ENCODE measurements around the gene SYNJ2. TPM values are rescaled to one million over a fixed set of nuclear protein-coding genes. Genes with fewer than 3 reads are reported as not detected.

Gene SYNJ2
- total and polyA plus RNA-seq, 7 experiments from 2014 or later: 12.0 to 36.6 (median 22.5) TPM

DNA sequence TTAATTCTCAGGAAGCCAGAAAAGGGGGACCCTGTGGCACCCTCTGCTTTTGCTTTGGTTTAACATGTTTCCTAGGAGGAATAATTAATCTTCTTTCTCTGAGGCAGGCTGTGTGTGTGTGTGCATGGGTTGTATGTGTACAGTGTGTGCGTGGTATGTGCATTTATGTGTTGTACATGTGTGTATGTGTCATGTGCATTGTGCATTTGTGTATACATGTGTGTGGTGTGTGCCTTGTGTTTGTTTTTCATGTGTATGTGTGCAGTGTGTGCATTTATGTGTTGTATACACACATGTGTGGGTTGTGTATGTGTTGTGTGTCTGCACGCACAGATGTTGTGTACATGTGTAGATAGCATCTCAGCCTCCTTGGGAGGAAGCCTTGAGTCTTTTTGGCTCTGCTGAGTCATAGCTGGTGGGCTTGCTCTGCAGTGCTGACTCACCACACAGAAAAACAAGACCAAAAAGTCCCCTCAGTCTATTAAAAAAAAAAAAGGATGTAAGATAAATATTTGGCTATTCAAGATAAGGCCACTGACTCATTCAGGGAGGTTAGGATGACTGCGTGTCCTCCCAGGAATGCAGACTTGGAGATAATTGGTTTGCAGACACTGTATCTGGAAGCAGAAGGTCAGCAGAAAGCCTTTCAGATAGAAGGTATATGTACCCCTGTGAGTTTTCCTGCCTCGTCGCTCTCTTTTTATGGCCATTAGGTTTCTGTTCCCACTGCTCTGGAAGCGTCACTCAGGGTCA lies 58.6 kb downstream of the SYNJ2 start:
- ChIA-PET POLR2A (no interaction called here), CTCF (no interaction called here)
- DNase-seq (no peak), ATAC-seq (peak; percentile 39)
- H3K36me3 ChIP-seq (ENCODE audit: control insufficient read depth in 2 of 3, insufficient read depth in 3 of 3, low read length in 3 of 3): peaks cover 0 to 40% (median 4%) of the 10 kb centered on the region in 3 experiments
- intact Hi-C loops (cut with micrococcal nuclease): no loop called here
- H3K27ac Mint-ChIP-seq: peak overlapping the region in 4 of 9 donors; percentile 2 to 90 (median 39)
- H3K9me3 Mint-ChIP-seq: peaks cover 0 to 4% (median 0%) of the 10 kb centered on the region in 11 donors
- no peaks in the 10 kb centered on the region for H3K27me3 ChIP-seq (ENCODE audit: control insufficient read depth in 2 of 2, insufficient read depth in 2 of 2, low read length in 2 of 2)
- peaks cover 10 to 32% (median 19%) of the 10 kb centered on the region in 7 donors for H3K4me1 Mint-ChIP-seq
- H3K36me3 Mint-ChIP-seq: peaks cover 12 to 58% (median 21%) of the 10 kb centered on the region in 5 donors
- H3K4me3 Mint-ChIP-seq: peak overlapping the region in 2 of 10 donors; percentile 4 to 65
- no peaks in the 10 kb centered on the region for H3K9me3 ChIP-seq (ENCODE audit: control insufficient read depth in 2 of 3, low read length in 3 of 3)
- no peak overlapping the region for H3K4me3 ChIP-seq (ENCODE audit: low read length)
- no peak overlapping the region for H3K27ac ChIP-seq (ENCODE audit: low read depth, low read length)
- peaks cover 0 to 4% of the 10 kb centered on the region in 2 donors for H3K4me1 ChIP-seq (ENCODE audit: control insufficient read depth in 2 of 2, insufficient read depth in 2 of 2, low read length in 2 of 2)
- no peaks in the 10 kb centered on the region for H3K27me3 Mint-ChIP-seq

GRCh38 chr6:158040804-158041347 lies 59.2 kb downstream of the SYNJ2 start:
- H3K4me1 Mint-ChIP-seq: peaks cover 16 to 38% (median 26%) of the 10 kb centered on the region in 7 donors
- peaks cover 0 to 10% of the 10 kb centered on the region in 2 donors for H3K4me1 ChIP-seq (ENCODE audit: control insufficient read depth in 2 of 2, insufficient read depth in 2 of 2, low read length in 2 of 2)
- H3K4me3 ChIP-seq (ENCODE audit: low read length): no peak overlapping the region
- CTCF ChIA-PET: interaction anchor here (0.9 kb wide), 1 partner anchor 94 kb away, joined by 3 read pairs; no protein-coding TSS in a partner anchor
- DNase-seq: no peak
- intact Hi-C loops (cut with micrococcal nuclease): no loop called here
- H3K27me3 Mint-ChIP-seq: no peaks in the 10 kb centered on the region
- peaks cover 12 to 57% (median 21%) of the 10 kb centered on the region in 5 donors for H3K36me3 Mint-ChIP-seq
- H3K9me3 ChIP-seq (ENCODE audit: control insufficient read depth in 2 of 3, low read length in 3 of 3): no peaks in the 10 kb centered on the region
- peaks cover 0 to 40% (median 4%) of the 10 kb centered on the region in 3 experiments for H3K36me3 ChIP-seq (ENCODE audit: control insufficient read depth in 2 of 3, insufficient read depth in 3 of 3, low read length in 3 of 3)
- no peak overlapping the region for H3K27ac ChIP-seq (ENCODE audit: low read depth, low read length)
- no peaks in the 10 kb centered on the region for H3K27me3 ChIP-seq (ENCODE audit: control insufficient read depth in 2 of 2, insufficient read depth in 2 of 2, low read length in 2 of 2)
- H3K4me3 Mint-ChIP-seq: no peak overlapping the region
- POLR2A ChIA-PET: no interaction called here
- ATAC-seq: no peak
- peaks cover 0 to 4% (median 0%) of the 10 kb centered on the region in 11 donors for H3K9me3 Mint-ChIP-seq
- H3K27ac Mint-ChIP-seq: peak overlapping the region in 2 of 9 donors; percentile 69 to 90

GRCh38 chr6:158041370-158041769 lies 59.7 kb downstream of the SYNJ2 start:
- no peaks in the 10 kb centered on the region for H3K9me3 Mint-ChIP-seq
- POLR2A ChIA-PET: interaction anchor here (1.0 kb wide), 1 partner anchor 12 kb away, joined by 3 read pairs; no protein-coding TSS in a partner anchor

GRCh38 chr6:158041788-158042187 lies 60.1 kb downstream of the SYNJ2 start:
- peaks cover 6 to 49% (median 18%) of the 10 kb centered on the region in 5 donors for H3K36me3 Mint-ChIP-seq
- H3K4me1 Mint-ChIP-seq: peaks cover 21 to 47% (median 34%) of the 10 kb centered on the region in 7 donors
- ATAC-seq: no peak
- no peak for DNase-seq
- H3K27me3 ChIP-seq (ENCODE audit: control insufficient read depth in 2 of 2, insufficient read depth in 2 of 2, low read length in 2 of 2): no peaks in the 10 kb centered on the region
- no peaks in the 10 kb centered on the region for H3K9me3 ChIP-seq (ENCODE audit: control insufficient read depth in 2 of 3, low read length in 3 of 3)
- POLR2A ChIA-PET: interaction anchor here (1.0 kb wide), 1 partner anchor 12 kb away, joined by 3 read pairs; no protein-coding TSS in a partner anchor
- H3K9me3 Mint-ChIP-seq: no peaks in the 10 kb centered on the region
- H3K27ac Mint-ChIP-seq: no peak overlapping the region
- intact Hi-C loops (cut with micrococcal nuclease): no loop called here
- no peak overlapping the region for H3K27ac ChIP-seq (ENCODE audit: low read depth, low read length)
- peaks cover 0 to 18% of the 10 kb centered on the region in 2 donors for H3K4me1 ChIP-seq (ENCODE audit: control insufficient read depth in 2 of 2, insufficient read depth in 2 of 2, low read length in 2 of 2)
- no peak overlapping the region for H3K4me3 Mint-ChIP-seq
- no peak overlapping the region for H3K4me3 ChIP-seq (ENCODE audit: low read length)
- no peaks in the 10 kb centered on the region for H3K27me3 Mint-ChIP-seq
- H3K36me3 ChIP-seq (ENCODE audit: control insufficient read depth in 2 of 3, insufficient read depth in 3 of 3, low read length in 3 of 3): peaks cover 0 to 40% (median 4%) of the 10 kb centered on the region in 3 experiments
- CTCF ChIA-PET: interaction anchor here (0.8 to 0.9 kb wide), 2 partner anchors 15 to 95 kb away, joined by 3 read pairs; no protein-coding TSS in a partner anchor

More at GRCh38 chr6:158041370-158041769, 59.7 kb downstream of the SYNJ2 start:
- CTCF ChIA-PET: interaction anchor here (0.9 kb wide), 1 partner anchor 94 kb away, joined by 3 read pairs; no protein-coding TSS in a partner anchor
- intact Hi-C loops (cut with micrococcal nuclease): no loop called here
- Mint-ChIP-seq H3K4me3 (no peak overlapping the region), H3K36me3 (peaks cover 7 to 52% (median 17%) of the 10 kb centered on the region in 5 donors), H3K4me1 (peaks cover 19 to 43% (median 29%) of the 10 kb centered on the region in 7 donors), H3K27ac (peak overlapping the region in 2 of 9 donors; percentile 13 to 69), H3K27me3 (no peaks in the 10 kb centered on the region)
- no peak for DNase-seq
- peaks cover 0 to 40% (median 4%) of the 10 kb centered on the region in 3 experiments for H3K36me3 ChIP-seq (ENCODE audit: control insufficient read depth in 2 of 3, insufficient read depth in 3 of 3, low read length in 3 of 3)
- no peak for ATAC-seq
- H3K4me3 ChIP-seq (ENCODE audit: low read length): no peak overlapping the region
- peaks cover 0 to 14% of the 10 kb centered on the region in 2 donors for H3K4me1 ChIP-seq (ENCODE audit: control insufficient read depth in 2 of 2, insufficient read depth in 2 of 2, low read length in 2 of 2)
- no peaks in the 10 kb centered on the region for H3K9me3 ChIP-seq (ENCODE audit: control insufficient read depth in 2 of 3, low read length in 3 of 3)
- H3K27ac ChIP-seq (ENCODE audit: low read depth, low read length): no peak overlapping the region
- H3K27me3 ChIP-seq (ENCODE audit: control insufficient read depth in 2 of 2, insufficient read depth in 2 of 2, low read length in 2 of 2): no peaks in the 10 kb centered on the region

- ATAC-seq: no peak
- Histone ChIP-seq H3K27ac (ENCODE audit: low read depth, low read length) (no peak overlapping the region), H3K36me3 (ENCODE audit: control insufficient read depth in 2 of 3, insufficient read depth in 3 of 3, low read length in 3 of 3) (peaks cover 0 to 40% (median 4%) of the 10 kb centered on the region in 3 experiments), H3K4me3 (ENCODE audit: low read length) (no peak overlapping the region), H3K27me3 (ENCODE audit: control insufficient read depth in 2 of 2, insufficient read depth in 2 of 2, low read length in 2 of 2) (no peaks in the 10 kb centered on the region), H3K9me3 (ENCODE audit: control insufficient read depth in 2 of 3, low read length in 3 of 3) (no peaks in the 10 kb centered on the region), H3K4me1 (ENCODE audit: control insufficient read depth in 2 of 2, insufficient read depth in 2 of 2, low read length in 2 of 2) (peaks cover 0 to 23% of the 10 kb centered on the region in 2 donors)
- no peaks in the 10 kb centered on the region for H3K9me3 Mint-ChIP-seq
- no peak overlapping the region for H3K4me3 Mint-ChIP-seq
- intact Hi-C loops (cut with micrococcal nuclease): no loop called here
- no peak for DNase-seq
- peak overlapping the region in 1 of 9 donors; percentile 4 for H3K27ac Mint-ChIP-seq
- H3K27me3 Mint-ChIP-seq: no peaks in the 10 kb centered on the region
- ChIA-PET POLR2A (interaction anchor here (1.0 kb wide), 1 partner anchor 13 kb away, joined by 3 read pairs; no protein-coding TSS in a partner anchor), CTCF (interaction anchor here (0.8 kb wide), 1 partner anchor 14 kb away, joined by 3 read pairs; no protein-coding TSS in a partner anchor)
- peaks cover 6 to 49% (median 20%) of the 10 kb centered on the region in 5 donors for H3K36me3 Mint-ChIP-seq
- H3K4me1 Mint-ChIP-seq: peaks cover 27 to 53% (median 39%) of the 10 kb centered on the region in 7 donors
Measured at GRCh38 chr6:158042245-158042798, 60.7 kb downstream of the SYNJ2 start.

GRCh38 chr6:158043008-158043407 lies 61.3 kb downstream of the SYNJ2 start:
- peaks cover 0 to 26% of the 10 kb centered on the region in 2 donors for H3K4me1 ChIP-seq (ENCODE audit: control insufficient read depth in 2 of 2, insufficient read depth in 2 of 2, low read length in 2 of 2)
- intact Hi-C loops (cut with micrococcal nuclease): no loop called here
- H3K9me3 ChIP-seq (ENCODE audit: control insufficient read depth in 2 of 3, low read length in 3 of 3): no peaks in the 10 kb centered on the region
- Mint-ChIP-seq H3K9me3 (no peaks in the 10 kb centered on the region), H3K36me3 (peaks cover 6 to 46% (median 23%) of the 10 kb centered on the region in 5 donors), H3K4me1 (peaks cover 29 to 58% (median 46%) of the 10 kb centered on the region in 7 donors), H3K27ac (no peak overlapping the region), H3K27me3 (no peaks in the 10 kb centered on the region), H3K4me3 (no peak overlapping the region)
- H3K36me3 ChIP-seq (ENCODE audit: control insufficient read depth in 2 of 3, insufficient read depth in 3 of 3, low read length in 3 of 3): peaks cover 0 to 36% (median 4%) of the 10 kb centered on the region in 3 experiments
- H3K27ac ChIP-seq (ENCODE audit: low read depth, low read length): no peak overlapping the region
- no peak for DNase-seq
- no peak for ATAC-seq
- no peaks in the 10 kb centered on the region for H3K27me3 ChIP-seq (ENCODE audit: control insufficient read depth in 2 of 2, insufficient read depth in 2 of 2, low read length in 2 of 2)
- ChIA-PET POLR2A (no interaction called here), CTCF (no interaction called here)
- H3K4me3 ChIP-seq (ENCODE audit: low read length): no peak overlapping the region
